B cell (primary cell): ENCODE measurements around the gene BRF1. TPM values are rescaled to one million over a fixed set of nuclear protein-coding genes. Genes with fewer than 3 reads are reported as not detected.

ENCODE experiments used
- ATAC-seq: fragments of 200-7000 bp; cut with Tn5 transposase; one replicate; pipeline ENCODE4 v1.10.0; 2021; ENCODE audit warnings: low read depth, mild to moderate bottlenecking, moderate number of reproducible peaks, moderate library complexity
- CTCF ChIA-PET: fragments of 350-600 bp; sonication (Branson Sonifier 250); formaldehyde crosslinking; loops from one replicate; lab custom pipeline; 2021; ENCODE audit warnings: antibody characterized with exemption, inconsistent platforms; lab: Charles Lee
- POLR2A ChIA-PET: fragments of 350-600 bp; sonication (Branson Sonifier 250); formaldehyde crosslinking; loops from one replicate; lab custom pipeline; 2021; ENCODE audit warnings: antibody characterized with exemption; lab: Charles Lee
- DNase-seq: peaks from one replicate; pipeline ENCODE4 v3.0.0; 2013
- H2AFZ ChIP-seq: 2 replicates; pipeline ENCODE4 v1.6.1; 2012; ENCODE audit warnings: mild to moderate bottlenecking, low read depth, low read length; ENCODE audit not compliant: insufficient read depth, poor library complexity, severe bottlenecking
- H3K27ac ChIP-seq, 2 donors: 1 replicate in 1 of 2; 2 replicates in 1 of 2; pipeline ENCODE4 v1.5.1; 2012 to 2013; ENCODE audit warnings: low read length in 2 of 2, mild to moderate bottlenecking in 2 of 2, moderate library complexity in 1 of 2
- H3K27me3 ChIP-seq, 4 experiments: fragments of 200-600 bp in 1 of 4; sonication (generic) in 1 of 4; replicated peaks in 1 of 4; 1 replicate in 2 of 4; 2 replicates in 2 of 4; pipeline versions ENCODE4 v1.6.1 to v1.7.0; 2013 to 2016; ENCODE audit warnings: low read length in 3 of 4, mild to moderate bottlenecking in 2 of 4, mixed read lengths in 1 of 4, moderate library complexity in 1 of 4; ENCODE audit not compliant: insufficient read depth in 4 of 4, control insufficient read depth in 3 of 4; ENCODE audit errors: control extremely low read depth in 1 of 4
- H3K36me3 ChIP-seq, 2 experiments: replicated peaks in 1 of 2; 1 replicate in 1 of 2; 2 replicates in 1 of 2; pipeline versions ENCODE4 v1.6.1 to v1.7.1; 2013; ENCODE audit warnings: low read length in 1 of 2; ENCODE audit not compliant: insufficient read depth in 2 of 2, control insufficient read depth in 1 of 2; ENCODE audit errors: control extremely low read depth in 1 of 2, extremely low read depth in 1 of 2
- H3K4me1 ChIP-seq, 2 donors: fragments of 200-600 bp in 1 of 2; sonication (generic) in 1 of 2; 1 replicate in 1 of 2; 2 replicates in 1 of 2; pipeline versions ENCODE4 v1.5.1 to v1.6.1; 2013 to 2017; ENCODE audit warnings: low read length in 2 of 2; ENCODE audit not compliant: control insufficient read depth in 2 of 2, insufficient read depth in 2 of 2
- H3K4me2 ChIP-seq: replicated peaks from 2 replicates; pipeline ENCODE3; 2012; ENCODE audit warnings: mild to moderate bottlenecking, low read depth, low read length; ENCODE audit not compliant: poor library complexity, severe bottlenecking
- H3K4me3 ChIP-seq, 5 experiments: fragments of 200-600 bp in 1 of 5; sonication (generic) in 1 of 5; 1 replicate in 3 of 5; 2 replicates in 2 of 5; pipeline versions ENCODE4 v1.5.1 to v1.7.0; 2011 to 2016; ENCODE audit warnings: low read length in 4 of 5, mild to moderate bottlenecking in 4 of 5, low read depth in 2 of 5, control low read depth in 1 of 5, moderate library complexity in 1 of 5; ENCODE audit not compliant: insufficient read depth in 1 of 5; ENCODE audit errors: control extremely low read depth in 1 of 5, extremely low read depth in 1 of 5
- H3K79me2 ChIP-seq: fragments of 200-600 bp; sonication (generic); one replicate; pipeline ENCODE4 v1.6.0; 2016; ENCODE audit warnings: low read length; ENCODE audit not compliant: control insufficient read depth, insufficient read depth
- H3K9ac ChIP-seq: fragments of 200-600 bp; sonication (generic); 2 replicates; pipeline ENCODE4 v1.6.1; 2017; ENCODE audit warnings: mild to moderate bottlenecking, low read length, moderate library complexity
- H3K9me3 ChIP-seq, 3 donors: one replicate each; pipeline versions ENCODE4 v1.6.1 to v1.7.1; 2013; ENCODE audit warnings: low read length in 2 of 3; ENCODE audit not compliant: control insufficient read depth in 2 of 3, insufficient read depth in 1 of 3; ENCODE audit errors: control extremely low read depth in 1 of 3
- H4K20me1 ChIP-seq: 2 replicates; pipeline ENCODE4 v1.6.0; 2012; ENCODE audit warnings: mild to moderate bottlenecking, low read length; ENCODE audit not compliant: insufficient read depth, control insufficient read depth, poor library complexity, severe bottlenecking
- H3K27ac Mint-ChIP-seq: one replicate; pipeline ENCODE4 v1.8.0; 2021; ENCODE audit warnings: mixed read lengths
- H3K27me3 Mint-ChIP-seq: one replicate; pipeline ENCODE4 v1.8.0; 2021; ENCODE audit warnings: mixed read lengths
- H3K4me1 Mint-ChIP-seq: one replicate; pipeline ENCODE4 v1.8.0; 2021; ENCODE audit warnings: mixed read lengths
- H3K4me3 Mint-ChIP-seq: one replicate; pipeline ENCODE4 v1.8.0; 2021; ENCODE audit warnings: mixed read lengths
- H3K9me3 Mint-ChIP-seq: one replicate; pipeline ENCODE4 v1.8.0; 2022; ENCODE audit warnings: mixed read lengths; ENCODE audit not compliant: insufficient read depth
- CTCF ChIP-seq: fragments of 200-600 bp; IDR thresholded peaks from one replicate; pipeline ENCODE4 v1.8.0; 2022; ENCODE audit warnings: antibody characterized with exemption, mild to moderate bottlenecking
- EZH2 ChIP-seq: IDR thresholded peaks from 2 replicates; pipeline ENCODE4 v1.6.1; 2012; ENCODE audit warnings: borderline replicate concordance, low read depth, mild to moderate bottlenecking, moderate library complexity, low read length; ENCODE audit not compliant: insufficient read depth, poor library complexity, severe bottlenecking
- WGBS: methylation state at CpG from one replicate; pipeline ENCODE4 v1.1.5; 2013; ENCODE audit warnings: missing lambda C conversion rate; ENCODE audit not compliant: insufficient coverage; 5-methylcytosine and 5-hydroxymethylcytosine counted together
- intact Hi-C: fragments of 100-400 bp; cut with micrococcal nuclease; formaldehyde crosslinking; loops from one replicate; pipeline ENCODE4 v1.10.0; 2022
- polyA plus RNA-seq: library from polyadenylated mRNA; depleted of rRNA; stranded (reverse); fragments of >200 nt; gene quantifications from 2 replicates; pipeline ENCODE4 v1.2.3, GENCODE V29; 2012
- total RNA-seq, 2 donors: library from RNA; stranded (reverse); fragments of 120-200 nt in 1 of 2; gene quantifications; 1 replicate in 1 of 2; 2 replicates in 1 of 2; pipeline versions ENCODE4 v1.2.3 to v1.2.4, GENCODE V29; 2013 to 2022

BRF1 gene
- total and polyA plus RNA-seq, 2 donors (not counting 1 experiment from before 2014, with no cell fraction given), result 24.5 to 55.8 TPM

- Histone ChIP-seq H3K27ac (no peak overlapping the region), H3K36me3 (peaks cover 0 to 47% of the 10 kb centered on the region in 2 experiments), H2AFZ (no peak overlapping the region), H3K4me3 (no peak overlapping the region), H3K79me2 (peaks cover 5% of the 10 kb centered on the region), H3K27me3 (no peaks in the 10 kb centered on the region), H3K4me2 (no peak overlapping the region), H3K9ac (no peak overlapping the region), H3K9me3 (no peaks in the 10 kb centered on the region), H4K20me1 (peaks cover 9% of the 10 kb centered on the region), H3K4me1 (no peaks in the 10 kb centered on the region)
- no peak for TF ChIP-seq CTCF
- TF ChIP-seq EZH2, result no peak
- Mint-ChIP-seq H3K9me3 (no peaks in the 10 kb centered on the region), H3K4me3 (no peak overlapping the region), H3K4me1 (no peaks in the 10 kb centered on the region), H3K27me3 (no peaks in the 10 kb centered on the region), H3K27ac (no peak overlapping the region)
- over 99% methylated on average over 26 of the region's 27 CpGs for WGBS
- DNase-seq, result no peak
- CTCF ChIA-PET, result no interaction called here
- ATAC-seq, result no peak
- intact Hi-C loops, result no loop called here
- POLR2A ChIA-PET, result no interaction called here
These were observed 79.1 kb downstream of the BRF1 start for GRCh38 chr14:105221598-105222178.

GRCh38 chr14:105220699-105221597, 79.9 kb downstream of the BRF1 start:
- Mint-ChIP-seq H3K4me1 (no peaks in the 10 kb centered on the region), H3K27ac (no peak overlapping the region), H3K4me3 (no peak overlapping the region), H3K27me3 (no peaks in the 10 kb centered on the region), H3K9me3 (no peaks in the 10 kb centered on the region)
- intact Hi-C loops, result no loop called here
- Histone ChIP-seq H3K79me2 (peaks cover 5% of the 10 kb centered on the region), H3K9me3 (peaks cover 0 to 4% (median 0%) of the 10 kb centered on the region in 3 donors), H3K36me3 (peaks cover 0 to 42% of the 10 kb centered on the region in 2 experiments), H3K4me2 (no peak overlapping the region), H3K27ac (no peak overlapping the region), H2AFZ (no peak overlapping the region), H3K4me3 (no peak overlapping the region), H3K9ac (no peak overlapping the region), H4K20me1 (peaks cover 9% of the 10 kb centered on the region), H3K4me1 (no peaks in the 10 kb centered on the region), H3K27me3 (no peaks in the 10 kb centered on the region)
- WGBS, result 97% methylated on average over 26 of the region's 29 CpGs
- ChIA-PET CTCF (no interaction called here), POLR2A (no interaction called here)
- TF ChIP-seq CTCF (no peak), EZH2 (no peak)
- ATAC-seq (no peak), DNase-seq (no peak)
